GM21717 (cell line): ENCODE results near the gene MTX1.
"Not testable (repeated sequence)": the region's sequence is repeated elsewhere in the genome, so short reads cannot be mapped to it uniquely, and the experiment has no call there.

Source experiments
- ATAC-seq: cut with Tn5 transposase; IDR thresholded peaks from one replicate; pipeline ENCODE4 v1.9.1; 2021; ENCODE audit warnings: mild to moderate bottlenecking, moderate library complexity; ENCODE audit not compliant: unreplicated experiment

MTX1 gene

DNA sequence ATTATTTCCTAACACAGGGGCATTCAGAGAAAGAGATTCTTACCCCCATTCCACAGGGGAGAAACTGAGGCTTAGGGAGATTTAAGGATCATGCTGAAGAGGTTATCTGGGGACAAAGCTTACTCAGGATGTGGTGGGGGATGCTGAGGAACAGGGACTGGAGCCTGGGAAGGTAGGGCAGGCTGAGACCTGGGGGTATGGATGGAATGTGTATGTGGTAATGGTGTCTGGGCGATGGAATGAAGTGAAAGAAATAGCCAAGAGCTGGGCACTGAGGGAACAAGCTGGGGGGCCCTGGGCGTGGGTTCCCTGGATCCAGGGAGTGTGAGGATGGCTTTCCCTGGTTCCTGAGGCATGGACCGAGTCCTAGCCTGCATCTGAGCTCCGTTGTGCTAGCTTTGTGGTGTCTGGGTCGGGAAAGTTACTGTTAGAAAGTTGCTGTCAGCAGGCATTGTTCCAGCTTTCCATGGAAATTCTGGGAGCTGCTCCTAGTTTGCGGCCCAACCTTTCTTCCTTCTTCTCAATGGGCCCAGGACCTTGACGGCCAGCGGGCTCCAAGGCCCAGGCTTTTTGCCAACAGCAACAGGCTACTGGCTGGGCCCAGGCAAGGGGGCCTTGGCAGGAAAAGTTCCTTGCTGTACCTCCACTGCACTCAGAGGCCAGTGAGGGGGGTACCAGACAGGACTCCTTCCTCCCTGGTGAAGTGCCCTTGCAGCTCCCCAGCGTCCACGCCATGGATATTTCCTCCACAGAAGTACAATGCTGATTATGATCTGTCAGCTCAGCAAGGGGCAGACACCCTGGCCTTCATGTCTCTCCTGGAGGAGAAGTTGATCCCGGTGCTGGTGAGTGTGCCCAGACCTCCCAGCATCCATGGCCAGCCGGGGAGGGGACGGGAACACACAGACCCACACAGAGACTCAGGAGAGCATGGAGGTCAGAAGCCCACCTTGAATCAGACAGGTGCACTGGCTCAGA lies 23.8 kb downstream of the MTX1 start:
- ATAC-seq = not testable (repeated sequence)

DNA sequence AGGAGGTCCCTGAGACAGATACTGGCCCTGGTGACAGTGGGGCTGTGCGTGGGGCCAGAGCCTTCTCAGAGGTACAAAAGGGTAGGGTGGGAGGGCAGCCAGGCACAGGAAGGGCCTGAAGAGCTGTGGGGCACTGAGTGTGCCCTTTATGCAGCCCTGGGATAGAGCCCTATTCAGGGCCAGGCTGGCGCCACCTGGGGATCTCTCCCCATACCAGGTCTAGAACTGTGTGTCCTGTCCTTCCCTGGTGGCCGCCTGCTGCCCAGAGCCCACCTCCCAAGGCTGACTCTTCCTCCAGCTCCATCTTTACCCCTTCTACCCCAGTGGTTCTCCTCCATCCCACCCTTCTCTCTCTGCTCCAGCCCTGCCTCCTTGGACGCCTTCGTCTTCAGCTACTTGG lies 25.0 kb downstream of the MTX1 start:
- ATAC-seq = not testable (repeated sequence)

DNA sequence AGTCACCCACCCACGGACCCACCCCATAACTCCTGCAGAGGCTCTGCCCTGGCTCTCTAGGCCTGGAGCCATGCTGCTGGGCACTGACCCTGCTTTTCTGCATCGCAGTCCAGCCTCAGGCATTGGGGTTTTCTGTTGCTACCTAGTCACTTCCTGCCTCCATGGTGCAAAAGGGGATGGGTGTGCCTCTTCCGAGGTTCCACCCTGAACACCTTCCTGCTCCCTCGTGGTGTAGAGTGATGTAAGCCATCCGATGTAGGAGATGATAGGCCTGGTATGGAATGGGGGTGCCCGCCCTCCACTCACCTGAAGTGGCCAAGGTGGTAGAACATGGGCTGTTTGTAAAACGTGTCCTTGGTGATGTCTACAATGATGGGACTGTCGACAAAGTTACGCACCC lies 26.9 kb downstream of the MTX1 start:
- ATAC-seq = not testable (repeated sequence)

DNA sequence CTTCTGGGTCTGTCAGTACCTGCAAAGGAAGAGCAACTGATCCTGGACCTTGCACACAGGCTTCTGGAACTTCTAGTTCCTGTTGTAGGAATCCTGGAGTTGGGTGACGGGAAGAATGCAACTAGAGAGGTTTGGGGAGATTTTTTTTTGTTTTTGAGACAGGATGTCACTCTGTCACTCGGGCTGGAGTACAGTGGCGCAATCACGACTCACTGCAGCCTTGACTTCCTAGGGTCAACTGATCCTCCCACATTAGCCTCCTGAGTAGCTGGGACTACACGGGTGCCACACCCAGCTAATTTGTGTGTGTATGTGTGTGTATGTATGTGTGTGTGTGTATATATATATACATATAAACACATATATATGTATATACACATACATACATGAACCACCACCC lies 28.0 kb downstream of the MTX1 start:
- no peak for ATAC-seq

DNA sequence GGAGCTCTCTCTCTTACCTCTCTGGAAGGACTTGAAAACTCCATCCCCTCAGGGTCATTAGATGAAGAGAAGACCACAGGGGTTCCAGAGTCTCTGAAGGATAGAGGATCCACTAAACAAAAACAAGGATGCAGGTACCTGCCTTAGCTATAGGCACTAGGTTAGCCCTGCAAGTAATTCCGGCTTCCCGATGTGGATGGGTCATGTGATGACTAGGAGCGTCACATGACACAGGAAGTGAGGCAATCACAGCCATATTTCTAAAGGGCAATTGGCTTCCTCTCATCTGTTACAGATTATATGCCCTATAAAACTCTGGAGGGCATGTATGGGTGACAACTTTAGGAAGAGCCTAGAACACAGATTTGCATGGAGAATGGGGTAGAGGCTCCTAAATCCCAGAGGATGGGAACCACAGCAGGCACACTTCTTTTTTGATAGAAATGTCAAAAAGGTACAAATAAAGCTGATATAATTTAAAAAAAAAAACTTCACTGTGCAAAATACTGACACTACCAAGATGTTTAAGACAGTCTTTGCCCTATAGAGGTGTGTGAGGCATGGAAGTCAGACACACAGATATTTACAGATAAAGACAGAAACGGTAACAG lies 32.7 kb downstream of the MTX1 start:
- ATAC-seq = no peak

DNA sequence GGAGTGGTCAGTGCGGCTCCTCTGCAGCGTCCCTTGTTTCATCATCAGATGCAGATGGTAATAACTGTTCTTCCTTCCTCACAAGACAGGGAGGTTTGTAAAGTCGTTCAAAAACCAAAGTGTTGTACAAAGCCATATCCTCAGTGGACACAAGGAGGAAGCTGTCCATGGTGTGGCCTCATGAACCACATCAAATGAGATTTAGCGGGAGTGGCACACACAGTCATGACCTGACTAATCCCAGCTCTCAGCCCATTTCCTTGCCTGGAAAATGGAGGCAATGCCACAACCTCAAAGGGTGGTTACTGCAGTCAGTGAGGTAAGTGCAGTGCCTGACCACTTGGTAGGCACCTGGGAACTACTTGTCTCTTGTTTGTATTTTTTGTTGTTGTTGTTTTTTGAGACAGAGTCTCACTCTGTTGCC lies 33.4 kb downstream of the MTX1 start:
- no peak for ATAC-seq

DNA sequence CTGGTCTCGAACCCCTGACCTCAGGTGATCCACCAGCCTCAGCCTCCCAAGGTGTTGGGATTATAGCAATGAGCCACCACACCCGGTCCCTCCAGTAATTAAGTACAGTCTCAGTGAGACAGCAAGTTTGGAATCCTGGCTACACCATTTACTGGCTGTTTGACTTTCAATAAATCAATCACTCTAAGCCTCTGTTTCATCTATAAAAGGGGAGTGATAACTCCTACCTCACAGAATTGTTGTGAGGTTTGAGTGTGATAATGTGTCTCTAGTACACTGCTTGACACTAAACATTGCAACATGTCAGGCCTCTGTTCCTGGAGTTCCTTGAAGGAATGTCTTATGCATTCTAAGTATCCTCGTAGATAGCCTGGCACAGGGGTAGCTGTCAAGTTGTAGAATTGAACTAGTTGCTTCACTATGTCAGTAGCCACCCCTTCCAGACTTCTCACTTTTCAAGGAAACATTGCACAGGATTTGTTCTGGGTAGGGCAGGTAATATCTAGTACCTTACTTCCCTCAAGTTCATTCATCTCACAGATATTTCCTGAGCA lies 34.4 kb downstream of the MTX1 start:
- ATAC-seq = no peak

DNA sequence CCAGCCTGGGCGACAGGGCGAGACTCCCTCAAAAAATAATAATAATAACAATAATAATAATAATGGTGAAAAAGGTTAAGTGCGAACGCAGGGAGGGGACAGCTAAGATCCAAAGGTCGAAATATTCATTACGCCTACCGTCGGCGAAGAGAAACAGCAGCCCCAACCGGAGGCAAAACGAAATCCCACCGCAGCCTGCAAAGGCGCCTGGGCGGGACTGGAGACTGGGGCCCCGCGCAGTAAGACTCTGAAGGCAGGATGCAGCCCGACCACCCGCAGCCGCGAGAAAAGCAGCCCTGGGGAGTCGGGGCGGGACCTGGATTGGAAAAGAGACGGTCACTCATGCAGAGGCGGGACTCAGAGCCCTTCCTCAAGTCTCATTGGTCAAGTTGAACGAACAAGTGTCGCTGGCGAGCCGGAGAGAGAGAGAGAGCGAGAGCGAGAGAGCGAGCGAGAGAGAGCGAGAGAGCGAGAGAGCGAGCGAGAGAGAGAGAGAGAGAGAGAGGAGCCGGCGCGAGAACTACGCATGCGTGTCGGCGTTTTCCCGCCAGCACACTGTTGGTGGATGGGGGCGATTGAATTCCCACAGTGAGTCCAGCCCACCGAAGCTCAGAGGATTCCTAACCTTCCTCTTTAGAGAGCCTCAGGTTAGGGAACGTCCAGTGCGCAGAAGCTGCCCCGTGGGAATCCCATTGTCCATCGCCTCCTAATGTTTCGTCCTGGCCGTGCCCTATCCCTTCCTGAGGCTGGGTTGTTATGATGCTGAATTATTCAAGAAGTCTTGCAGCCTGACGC lies 36.1 kb downstream of the MTX1 start:
- ATAC-seq = peak; percentile 79

DNA sequence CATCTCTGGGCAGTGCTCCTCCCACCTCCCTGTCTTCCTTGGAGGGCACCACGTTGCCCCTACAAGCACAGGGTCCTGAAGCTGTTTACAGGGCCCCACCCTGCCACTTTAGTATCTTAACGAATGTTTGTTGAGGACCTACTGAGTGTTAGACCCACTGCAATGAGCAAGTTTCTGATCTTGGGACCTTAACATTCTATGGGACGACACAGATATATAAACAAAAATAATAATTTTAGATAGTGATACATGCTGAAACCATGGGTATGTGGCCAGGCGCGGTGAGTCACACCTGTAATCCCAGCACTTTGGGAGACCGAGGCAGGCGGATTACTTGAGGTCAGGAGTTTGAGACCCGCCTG lies 36.6 kb downstream of the MTX1 start:
- no peak for ATAC-seq

DNA sequence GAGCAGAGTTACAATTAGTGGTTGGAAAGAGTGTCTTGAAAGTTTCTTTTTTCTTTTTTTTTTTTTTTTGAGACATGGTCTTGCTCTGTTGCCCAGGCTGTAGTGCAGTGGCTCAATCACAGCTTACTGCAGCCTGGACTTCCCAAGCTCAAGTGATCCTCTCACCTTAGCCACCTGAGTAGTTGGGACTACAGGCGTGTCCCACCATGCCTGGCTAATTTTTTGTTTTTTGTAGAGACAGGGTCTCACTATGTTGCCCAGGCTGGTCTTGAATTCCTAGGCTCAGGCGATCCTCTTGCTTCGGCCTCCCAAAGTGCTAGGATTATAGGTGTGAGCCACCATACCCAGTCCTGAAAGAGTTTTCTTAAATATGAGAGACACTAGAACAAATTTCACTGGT lies 38.3 kb downstream of the MTX1 start:
- ATAC-seq = not testable (repeated sequence)

DNA sequence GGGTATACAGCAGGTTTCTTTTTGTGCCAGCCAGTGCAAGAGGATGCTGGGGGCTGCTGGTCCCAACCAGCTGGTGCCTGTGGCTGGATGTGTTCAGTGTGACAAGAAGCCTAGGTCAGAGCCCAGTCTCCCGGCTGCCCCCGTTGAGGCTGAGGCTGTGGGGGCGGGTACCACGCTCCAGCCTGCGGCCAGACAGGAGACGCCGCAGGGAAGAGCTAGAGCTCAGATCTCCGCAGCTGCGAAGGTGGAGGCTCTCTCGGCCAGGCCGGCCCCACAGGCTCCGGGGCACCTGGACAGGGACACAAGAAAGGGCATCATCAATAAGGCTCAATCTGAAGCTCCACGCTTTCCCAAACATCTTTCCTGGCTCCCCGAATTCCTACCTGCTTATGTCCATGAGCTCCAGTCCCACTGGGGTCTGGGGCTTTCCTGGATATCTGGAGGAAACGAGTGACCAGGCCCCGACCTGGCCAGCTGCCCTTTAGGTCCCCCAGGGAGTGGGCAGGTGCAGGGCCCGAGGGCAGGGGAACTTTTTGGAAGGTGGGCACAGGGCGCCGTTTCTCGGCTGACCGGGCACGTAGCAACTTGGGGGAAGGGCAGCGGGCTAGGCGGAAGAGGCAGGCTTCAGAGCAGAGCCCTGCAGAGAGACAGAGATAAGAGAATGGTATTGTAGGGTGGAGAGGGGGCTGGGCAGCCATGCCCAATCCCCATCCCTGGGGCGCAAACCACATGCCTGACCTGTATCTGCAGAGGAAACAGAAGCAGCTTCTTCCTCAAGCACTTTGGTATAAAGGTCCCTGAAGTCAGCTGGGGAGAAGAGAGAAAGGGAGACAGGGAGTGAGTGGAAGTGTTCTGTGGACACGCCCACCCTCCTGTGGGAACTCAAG lies 39.4 kb downstream of the MTX1 start:
- no peak for ATAC-seq

DNA sequence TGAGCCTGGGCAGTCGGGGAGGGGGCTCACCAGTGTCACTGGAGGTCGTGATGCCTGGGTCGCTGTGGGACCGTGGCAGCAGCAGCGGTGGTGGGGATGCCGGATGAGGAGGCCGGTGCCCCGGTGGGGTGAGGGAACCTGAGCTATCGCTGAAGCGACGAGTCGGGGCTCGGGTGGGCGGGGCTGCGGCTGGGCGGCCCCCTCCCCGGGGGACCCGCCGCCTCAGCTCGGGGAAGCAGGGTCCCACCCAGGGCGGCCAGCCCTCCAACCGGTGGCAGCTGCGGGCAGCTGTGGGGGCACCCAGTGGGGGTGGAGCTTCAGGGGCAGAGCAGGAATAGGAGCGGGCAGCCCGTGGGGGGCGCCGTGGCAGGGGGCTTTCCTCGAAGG lies 41.7 kb downstream of the MTX1 start:
- ATAC-seq = peak; percentile 5

DNA sequence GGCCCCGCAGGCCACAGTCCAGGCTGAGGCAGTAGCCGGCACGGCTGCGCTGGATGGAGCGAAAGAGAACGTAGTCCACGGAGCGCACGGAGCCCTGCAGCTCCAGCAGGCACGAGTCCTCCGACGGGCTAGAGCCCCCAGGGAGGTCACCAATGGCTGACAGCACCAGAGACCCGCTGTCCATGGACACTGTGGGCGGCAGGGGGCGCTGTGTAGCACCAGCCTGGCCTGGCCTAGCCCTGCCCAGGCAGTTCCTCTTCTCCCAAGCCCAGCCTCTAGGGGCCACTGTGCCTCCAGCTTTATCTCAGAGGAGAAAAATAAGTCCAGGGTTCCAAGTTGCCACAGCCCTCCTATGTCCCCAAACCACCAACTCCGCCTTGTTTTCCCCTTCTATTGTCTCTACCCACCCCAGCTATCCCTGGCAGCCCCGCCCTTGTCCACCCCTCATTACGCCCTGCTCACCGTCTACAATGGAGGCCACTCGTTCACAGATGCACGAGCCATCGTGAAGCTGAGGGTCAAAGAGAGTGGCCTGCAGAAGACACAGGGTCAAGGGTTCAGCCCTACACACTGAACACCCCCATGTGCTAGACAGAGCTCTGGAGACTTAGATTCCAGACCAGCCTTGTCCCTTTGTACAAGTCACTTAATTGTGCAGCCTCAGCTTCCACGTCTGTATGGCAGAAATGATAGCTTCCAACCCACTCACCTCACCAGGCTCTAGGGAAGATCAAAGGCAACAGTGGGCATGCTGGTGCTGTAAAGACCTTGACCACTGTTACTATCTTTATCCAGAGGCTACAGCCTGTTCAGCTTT lies 42.3 kb downstream of the MTX1 start:
- peak; percentile 53 for ATAC-seq

DNA sequence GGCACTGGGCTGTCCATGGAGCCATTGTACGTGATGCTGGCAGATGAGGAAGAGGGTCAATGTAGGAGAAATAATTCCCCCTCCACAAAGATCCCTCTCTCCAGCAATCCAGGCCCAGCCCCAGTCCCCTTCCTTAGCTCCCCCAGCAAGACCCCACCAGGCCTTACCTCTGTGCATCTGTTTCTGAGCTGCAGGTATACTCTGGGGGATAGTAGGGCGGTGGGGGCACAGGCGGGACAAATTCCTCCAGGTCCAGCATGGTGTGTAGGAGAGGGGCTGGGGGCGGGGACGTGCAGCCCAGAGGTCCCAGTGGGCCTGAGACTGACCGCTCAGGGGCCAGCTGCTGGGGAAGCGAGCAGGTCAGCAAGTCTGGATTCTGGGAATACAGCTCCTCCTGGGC lies 43.1 kb downstream of the MTX1 start:
- no peak for ATAC-seq

DNA sequence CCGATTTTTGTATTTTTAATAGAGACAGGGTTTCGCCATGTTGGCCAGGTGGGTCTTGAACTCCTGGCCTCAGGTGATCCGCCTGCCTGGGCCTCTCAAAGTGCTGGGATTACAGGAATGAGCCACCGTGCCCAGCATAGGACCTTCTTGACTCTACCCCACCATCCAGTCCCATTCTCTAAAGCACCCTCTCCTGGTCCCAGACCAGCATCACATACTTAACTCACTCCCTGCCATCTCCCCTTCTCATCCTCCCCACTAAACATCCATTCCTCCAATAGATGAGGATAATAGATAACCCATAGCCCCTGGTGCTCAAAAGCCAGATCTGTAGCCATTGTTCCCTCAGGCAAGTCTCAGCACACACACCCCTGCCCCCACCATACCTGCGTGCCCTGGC lies 44.7 kb downstream of the MTX1 start:
- no peak for ATAC-seq

DNA sequence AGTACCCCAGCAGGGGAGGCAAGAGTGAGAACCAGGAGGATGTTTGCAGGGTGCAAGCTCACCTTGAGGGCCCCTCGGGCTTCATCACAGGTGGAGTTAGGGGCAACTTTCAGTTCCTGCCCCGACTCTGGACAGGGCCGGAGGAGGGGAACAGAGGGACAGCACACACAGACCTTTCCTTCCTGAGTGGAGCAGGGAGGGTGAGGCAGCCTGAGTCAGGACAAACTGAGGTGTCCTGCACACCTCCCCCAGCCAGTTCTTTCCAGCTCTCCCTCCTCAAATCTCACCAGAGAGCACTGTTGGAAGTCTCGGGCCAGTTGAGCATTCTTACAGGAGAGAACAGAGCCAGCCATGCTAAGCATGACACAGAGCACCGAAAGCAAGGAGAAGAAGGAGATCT lies 45.3 kb downstream of the MTX1 start:
- no peak for ATAC-seq

DNA sequence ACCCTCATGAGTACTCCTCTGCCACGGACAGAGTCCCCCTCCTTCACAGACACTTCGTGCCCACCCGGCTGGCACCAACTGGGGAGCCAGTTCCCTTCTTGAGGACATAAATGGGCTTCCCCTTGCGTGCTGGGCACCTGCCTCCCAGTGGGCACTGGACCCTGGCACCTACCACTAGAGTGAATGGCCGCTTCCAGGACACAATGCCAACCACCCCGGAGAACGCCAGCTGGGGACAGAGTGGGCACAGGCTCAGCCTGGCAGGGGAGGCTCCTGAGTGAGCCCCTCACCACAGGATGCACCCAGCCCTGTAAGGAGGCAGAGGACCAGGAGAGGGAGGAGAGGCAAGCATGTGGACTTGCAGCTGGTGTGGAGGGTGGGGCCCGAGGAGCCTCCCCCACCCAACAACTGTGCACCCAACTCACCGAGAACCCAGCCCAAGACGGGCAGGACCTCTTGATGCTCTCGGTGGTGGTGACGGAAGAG lies 45.8 kb downstream of the MTX1 start:
- no peak for ATAC-seq

DNA sequence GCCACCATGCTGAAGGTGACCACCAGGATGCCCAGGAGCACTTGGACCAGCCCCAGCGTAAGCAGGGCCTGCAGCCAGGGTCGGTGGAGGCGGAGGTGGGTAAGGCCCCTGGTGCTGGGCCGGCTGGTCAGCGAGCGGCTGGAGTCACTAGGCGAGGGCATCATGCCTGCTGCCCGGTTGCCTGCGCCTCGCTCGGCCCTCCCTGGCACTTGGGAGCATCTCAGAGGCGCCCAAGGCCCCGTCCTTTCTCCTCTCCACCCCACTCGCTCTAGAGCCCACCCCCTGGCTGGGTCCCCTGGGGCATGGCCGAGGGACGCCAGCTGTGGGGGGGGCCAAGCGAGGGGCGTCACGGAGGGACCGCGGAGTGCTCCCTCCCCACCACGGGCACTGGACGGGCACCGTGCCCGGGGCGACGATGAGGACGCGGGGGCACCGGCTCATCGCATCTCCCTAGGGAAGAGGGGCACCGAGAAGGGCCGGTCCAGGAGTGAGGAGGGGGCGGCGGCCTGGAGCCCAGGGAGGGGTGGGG lies 46.3 kb downstream of the MTX1 start:
- ATAC-seq = no peak
